HFF-Myc (cell line): ENCODE results near the gene CD53.

ENCODE experiments used
- DNase-seq: peaks from one replicate; pipeline ENCODE4 v3.0.0-alpha.2; 2011; ENCODE audit warnings: low read depth; ENCODE audit errors: extremely low read depth
- H3K4me3 ChIP-seq: replicated peaks from 2 replicates; pipeline ENCODE4 v1.5.1; 2011; ENCODE audit warnings: low read depth, mild to moderate bottlenecking, control low read depth, low read length
- TF ChIP-seq, protein P1 (sequence below): IDR thresholded peaks from 2 replicates; pipeline ENCODE4 v1.5.1; 2012; ENCODE audit warnings: mild to moderate bottlenecking, low read depth, low read length, control low read depth; ENCODE audit errors: missing control alignments

The CD53 gene

DNA sequence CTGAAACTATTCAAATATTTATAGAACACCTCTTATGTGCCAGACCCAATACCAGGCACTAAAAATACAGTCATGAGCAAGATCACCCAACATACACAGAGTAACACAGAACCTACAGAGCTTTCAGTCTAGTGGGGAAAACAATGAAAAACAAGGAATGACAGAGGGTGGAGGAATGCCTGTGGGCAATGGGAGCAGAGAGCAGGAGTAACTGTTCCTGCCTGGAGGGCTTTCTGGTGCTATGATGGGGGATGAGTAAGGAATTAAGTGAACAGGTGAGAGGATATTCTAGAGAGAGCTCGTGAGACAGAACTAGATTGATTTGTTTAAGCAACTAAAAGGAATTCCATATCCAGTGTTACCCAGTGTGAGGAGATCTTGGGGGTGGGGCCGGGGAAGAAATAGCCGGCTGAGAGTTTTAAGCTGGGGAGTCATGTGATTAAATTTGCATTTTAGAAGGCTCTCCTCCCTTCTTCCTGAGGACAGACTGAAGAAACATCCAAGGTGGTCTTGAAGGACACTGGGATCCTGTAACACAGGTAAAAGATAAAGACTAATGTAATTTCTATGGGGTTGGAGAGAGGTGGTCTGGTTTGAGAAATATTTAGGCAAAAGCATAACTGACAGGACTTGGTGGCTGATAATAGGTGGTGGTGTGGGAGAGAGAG lies 2.1 kb upstream of the CD53 start:
- H3K4me3 ChIP-seq = no peak overlapping the region
- TF ChIP-seq, protein P1, sequence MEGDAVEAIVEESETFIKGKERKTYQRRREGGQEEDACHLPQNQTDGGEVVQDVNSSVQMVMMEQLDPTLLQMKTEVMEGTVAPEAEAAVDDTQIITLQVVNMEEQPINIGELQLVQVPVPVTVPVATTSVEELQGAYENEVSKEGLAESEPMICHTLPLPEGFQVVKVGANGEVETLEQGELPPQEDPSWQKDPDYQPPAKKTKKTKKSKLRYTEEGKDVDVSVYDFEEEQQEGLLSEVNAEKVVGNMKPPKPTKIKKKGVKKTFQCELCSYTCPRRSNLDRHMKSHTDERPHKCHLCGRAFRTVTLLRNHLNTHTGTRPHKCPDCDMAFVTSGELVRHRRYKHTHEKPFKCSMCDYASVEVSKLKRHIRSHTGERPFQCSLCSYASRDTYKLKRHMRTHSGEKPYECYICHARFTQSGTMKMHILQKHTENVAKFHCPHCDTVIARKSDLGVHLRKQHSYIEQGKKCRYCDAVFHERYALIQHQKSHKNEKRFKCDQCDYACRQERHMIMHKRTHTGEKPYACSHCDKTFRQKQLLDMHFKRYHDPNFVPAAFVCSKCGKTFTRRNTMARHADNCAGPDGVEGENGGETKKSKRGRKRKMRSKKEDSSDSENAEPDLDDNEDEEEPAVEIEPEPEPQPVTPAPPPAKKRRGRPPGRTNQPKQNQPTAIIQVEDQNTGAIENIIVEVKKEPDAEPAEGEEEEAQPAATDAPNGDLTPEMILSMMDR = no peak

DNA sequence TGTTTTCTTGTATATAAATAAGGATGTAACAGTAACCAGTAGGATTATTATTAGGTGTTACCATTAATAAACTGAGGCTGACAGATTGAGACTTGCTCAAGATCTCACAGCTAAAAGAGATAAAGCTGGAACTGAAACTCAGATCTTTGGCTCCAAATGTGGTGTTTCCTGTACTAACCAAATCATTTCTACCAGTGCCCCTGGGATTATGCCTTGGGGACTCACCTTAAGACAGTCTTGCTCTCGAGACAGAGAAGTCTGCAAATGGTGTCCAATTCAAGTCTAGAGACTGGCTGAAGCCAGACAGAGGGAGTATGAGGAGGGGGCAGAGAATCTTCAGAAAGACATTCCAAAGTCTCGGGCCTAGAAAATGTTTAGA lies 593 bp upstream of the CD53 start:
- no peak overlapping the region for H3K4me3 ChIP-seq

More for the DNA sequence above, 2.1 kb upstream of the CD53 start:
- DNase-seq = no peak

DNA sequence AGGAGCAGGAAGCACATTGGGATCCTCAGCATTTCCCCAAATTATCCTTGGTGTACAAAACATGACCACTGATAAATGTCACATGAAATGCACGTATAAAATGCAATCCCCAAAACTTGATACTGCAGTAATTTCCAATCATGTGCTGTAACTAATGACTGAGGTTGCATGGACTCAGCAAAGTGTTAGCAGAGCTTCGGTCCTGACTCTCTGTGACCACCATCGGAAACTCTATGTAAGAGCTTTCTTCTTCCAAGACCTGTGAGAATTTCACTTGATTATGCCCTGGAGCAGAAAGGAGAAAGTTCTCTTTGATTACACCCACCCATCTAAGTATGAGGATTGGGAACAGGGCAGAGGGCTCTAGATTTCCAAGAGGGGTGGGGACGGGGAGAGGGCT lies 908 bp downstream of the CD53 start:
- DNase-seq = no peak
- TF ChIP-seq, protein P1 = no peak
- H3K4me3 ChIP-seq = no peak overlapping the region

More for the DNA sequence above, 593 bp upstream of the CD53 start:
- TF ChIP-seq, protein P1 = no peak
- DNase-seq = no peak

- H3K4me3 ChIP-seq = no peak overlapping the region
- DNase-seq = no peak
- TF ChIP-seq, protein P1 = no peak
Observed at GRCh38 chr1:110874324-110875215, 1.6 kb downstream of the CD53 start.

GRCh38 chr1:110875216-110875731 lies 2.3 kb downstream of the CD53 start:
- no peak for DNase-seq
- TF ChIP-seq, protein P1 = no peak
- no peak overlapping the region for H3K4me3 ChIP-seq

- H3K4me3 ChIP-seq = no peak overlapping the region
- no peak for DNase-seq
- TF ChIP-seq, protein P1 = no peak
Observed at GRCh38 chr1:110876748-110877341, 3.9 kb downstream of the CD53 start.
